ENCODE data around the gene VAV3. TPM values are rescaled to one million over a fixed set of nuclear protein-coding genes. Genes with fewer than 3 reads are reported as not detected.

VAV3 gene
- total RNA-seq, 2 experiments from 2014 or later = 5.5 to 5.6 TPM

DNA sequence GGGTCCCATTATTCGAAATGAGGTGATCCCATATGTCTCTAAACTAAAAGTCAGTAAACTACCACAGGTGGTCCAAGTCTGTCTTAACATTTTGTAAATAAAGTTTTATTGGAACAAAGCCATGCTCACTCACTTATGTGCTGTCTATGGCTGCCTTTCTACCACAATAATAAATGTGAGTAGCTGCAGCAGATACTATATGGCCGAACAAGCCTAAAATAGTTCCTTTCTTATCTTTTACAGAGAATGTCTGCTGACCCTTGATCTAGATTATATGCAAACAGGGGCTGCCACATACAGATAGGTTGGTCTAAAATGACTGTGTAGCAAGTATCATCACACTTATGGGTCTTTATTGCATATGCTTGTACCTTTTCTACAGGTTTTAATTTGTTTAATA is 140.0 kb downstream of the VAV3 start:
- no peaks in the 10 kb centered on the region for H3K36me3 ChIP-seq (ENCODE audit: insufficient read depth, low read length)
- no peaks in the 10 kb centered on the region for H3K27me3 ChIP-seq (ENCODE audit: control insufficient read depth in 1 of 2, insufficient read depth in 2 of 2, low read length in 2 of 2)
- H3K4me3 Mint-ChIP-seq = no peak overlapping the region
- DNase-seq = no peak
- no peaks in the 10 kb centered on the region for H3K27me3 Mint-ChIP-seq
- H3K4me1 ChIP-seq (ENCODE audit: insufficient read depth, low read length) = peaks cover 7% of the 10 kb centered on the region
- no peak overlapping the region for H3K4me3 ChIP-seq (ENCODE audit: low read length)
- H3K27ac Mint-ChIP-seq = no peak overlapping the region
- peaks cover 35% of the 10 kb centered on the region for H3K4me1 Mint-ChIP-seq (ENCODE audit: low read depth)
- peaks cover 6% of the 10 kb centered on the region for H3K36me3 Mint-ChIP-seq (ENCODE audit: low read depth)
- POLR2A ChIA-PET = no interaction called here
- peaks cover 8% of the 10 kb centered on the region for H3K9me3 Mint-ChIP-seq
- no peak overlapping the region for H3K27ac ChIP-seq (ENCODE audit: low read depth in 1 of 2, low read length in 2 of 2)
- CTCF ChIA-PET = no interaction called here
- ATAC-seq (ENCODE audit: poor library complexity) = no peak
- intact Hi-C loops (cut with DNase I, micrococcal nuclease) = no loop called here
- H3K9me3 ChIP-seq (ENCODE audit: control insufficient read depth in 1 of 2, insufficient read depth in 1 of 2, low read length in 2 of 2) = no peaks in the 10 kb centered on the region
- TF ChIP-seq, protein P1, sequence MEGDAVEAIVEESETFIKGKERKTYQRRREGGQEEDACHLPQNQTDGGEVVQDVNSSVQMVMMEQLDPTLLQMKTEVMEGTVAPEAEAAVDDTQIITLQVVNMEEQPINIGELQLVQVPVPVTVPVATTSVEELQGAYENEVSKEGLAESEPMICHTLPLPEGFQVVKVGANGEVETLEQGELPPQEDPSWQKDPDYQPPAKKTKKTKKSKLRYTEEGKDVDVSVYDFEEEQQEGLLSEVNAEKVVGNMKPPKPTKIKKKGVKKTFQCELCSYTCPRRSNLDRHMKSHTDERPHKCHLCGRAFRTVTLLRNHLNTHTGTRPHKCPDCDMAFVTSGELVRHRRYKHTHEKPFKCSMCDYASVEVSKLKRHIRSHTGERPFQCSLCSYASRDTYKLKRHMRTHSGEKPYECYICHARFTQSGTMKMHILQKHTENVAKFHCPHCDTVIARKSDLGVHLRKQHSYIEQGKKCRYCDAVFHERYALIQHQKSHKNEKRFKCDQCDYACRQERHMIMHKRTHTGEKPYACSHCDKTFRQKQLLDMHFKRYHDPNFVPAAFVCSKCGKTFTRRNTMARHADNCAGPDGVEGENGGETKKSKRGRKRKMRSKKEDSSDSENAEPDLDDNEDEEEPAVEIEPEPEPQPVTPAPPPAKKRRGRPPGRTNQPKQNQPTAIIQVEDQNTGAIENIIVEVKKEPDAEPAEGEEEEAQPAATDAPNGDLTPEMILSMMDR (IDR thresholded peaks at IDR 0.05) = no peak

DNA sequence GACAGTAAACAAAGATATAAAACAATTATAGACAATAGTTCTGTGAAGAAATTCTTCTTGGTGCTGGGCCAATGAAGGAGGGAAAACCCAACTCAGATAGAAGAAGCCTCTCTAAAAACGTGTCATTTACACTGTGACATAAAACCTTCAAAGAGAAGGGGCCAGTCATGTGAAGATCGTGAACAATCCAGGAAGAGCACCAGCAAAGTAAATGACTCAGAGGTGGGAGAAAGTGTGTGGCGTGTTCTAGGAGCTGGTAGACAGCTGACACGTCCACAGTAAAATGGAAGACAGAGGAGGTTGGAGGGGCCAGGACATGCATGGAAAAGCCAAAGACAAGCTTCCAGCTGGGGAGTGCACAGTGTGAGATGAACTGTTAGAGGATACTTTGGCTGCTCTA is 143.6 kb downstream of the VAV3 start:
- H3K4me1 Mint-ChIP-seq (ENCODE audit: low read depth) = peaks cover 15% of the 10 kb centered on the region
- H3K27ac ChIP-seq (ENCODE audit: low read depth in 1 of 2, low read length in 2 of 2) = no peak overlapping the region

DNA sequence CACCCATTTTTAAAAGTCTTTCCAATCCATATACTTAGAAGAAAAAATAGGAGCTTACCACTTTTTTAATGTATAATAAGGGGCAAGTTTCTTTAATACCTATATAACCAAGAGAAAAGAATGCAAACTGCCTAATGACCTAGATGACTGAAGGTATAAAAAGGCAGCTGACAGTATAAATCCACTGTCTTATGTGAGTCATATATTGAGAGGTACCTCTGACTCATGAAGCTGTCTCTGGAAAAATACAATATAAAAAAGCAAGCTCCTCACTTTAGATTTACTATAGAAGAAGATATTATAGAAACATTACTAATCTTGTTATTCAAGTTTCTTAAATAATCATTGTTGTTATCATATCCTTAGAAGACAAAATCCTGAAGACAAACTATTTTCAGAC is 144.2 kb downstream of the VAV3 start:
- H3K4me1 Mint-ChIP-seq (ENCODE audit: low read depth) = peaks cover 15% of the 10 kb centered on the region
- CTCF ChIA-PET = no interaction called here
- Histone ChIP-seq H3K9me3 (ENCODE audit: control insufficient read depth in 1 of 2, insufficient read depth in 1 of 2, low read length in 2 of 2) (no peaks in the 10 kb centered on the region), H3K4me3 (ENCODE audit: low read length) (no peak overlapping the region), H3K27me3 (ENCODE audit: control insufficient read depth in 1 of 2, insufficient read depth in 2 of 2, low read length in 2 of 2) (no peaks in the 10 kb centered on the region), H3K36me3 (ENCODE audit: insufficient read depth, low read length) (no peaks in the 10 kb centered on the region), H3K4me1 (ENCODE audit: insufficient read depth, low read length) (peaks cover 2% of the 10 kb centered on the region), H3K27ac (ENCODE audit: low read depth in 1 of 2, low read length in 2 of 2) (no peak overlapping the region)
- peaks cover 6% of the 10 kb centered on the region for H3K36me3 Mint-ChIP-seq (ENCODE audit: low read depth)
- DNase-seq (no peak), ATAC-seq (ENCODE audit: poor library complexity) (peak; percentile 44)
- no peak overlapping the region for H3K4me3 Mint-ChIP-seq
- no peaks in the 10 kb centered on the region for H3K27me3 Mint-ChIP-seq
- POLR2A ChIA-PET = no interaction called here
- TF ChIP-seq, protein P1 (IDR thresholded peaks at IDR 0.05) = no peak
- intact Hi-C loops (cut with DNase I, micrococcal nuclease) = no loop called here
- peaks cover 8% of the 10 kb centered on the region for H3K9me3 Mint-ChIP-seq
- peak overlapping the region; percentile 38 for H3K27ac Mint-ChIP-seq

More for the DNA sequence above, 143.6 kb downstream of the VAV3 start:
- ChIA-PET POLR2A (no interaction called here), CTCF (no interaction called here)
- TF ChIP-seq, protein P1 (IDR thresholded peaks at IDR 0.05) = no peak
- Mint-ChIP-seq H3K27ac (peak overlapping the region; percentile 38), H3K36me3 (ENCODE audit: low read depth) (peaks cover 6% of the 10 kb centered on the region), H3K27me3 (no peaks in the 10 kb centered on the region), H3K9me3 (peaks cover 8% of the 10 kb centered on the region), H3K4me3 (no peak overlapping the region)
- Histone ChIP-seq H3K9me3 (ENCODE audit: control insufficient read depth in 1 of 2, insufficient read depth in 1 of 2, low read length in 2 of 2) (no peaks in the 10 kb centered on the region), H3K36me3 (ENCODE audit: insufficient read depth, low read length) (no peaks in the 10 kb centered on the region), H3K27me3 (ENCODE audit: control insufficient read depth in 1 of 2, insufficient read depth in 2 of 2, low read length in 2 of 2) (no peaks in the 10 kb centered on the region), H3K4me3 (ENCODE audit: low read length) (no peak overlapping the region), H3K4me1 (ENCODE audit: insufficient read depth, low read length) (peaks cover 2% of the 10 kb centered on the region)
- intact Hi-C loops (cut with DNase I, micrococcal nuclease) = no loop called here
- ATAC-seq (ENCODE audit: poor library complexity) = peak; percentile 67
- DNase-seq = peak in 4 of 14 experiments; percentile 5 to 48 (median 38)

Measured in CD4-positive, alpha-beta T cell (primary cell).